Endometrium (tissue), 2 donors: Measurements from ENCODE around the gene PPP1R13L.
"Not testable (repeated sequence)": the region's sequence is repeated elsewhere in the genome, so short reads cannot be mapped to it uniquely, and the experiment has no call there.

Experiments used
- FAIRE-seq: peaks from 2 replicates; lab custom pipeline; 2012; peaks lifted over from hg19 to GRCh38; lab: Jason Lieb, UNC
- donor health status: control.
- donor health status: control.

PPP1R13L gene

DNA sequence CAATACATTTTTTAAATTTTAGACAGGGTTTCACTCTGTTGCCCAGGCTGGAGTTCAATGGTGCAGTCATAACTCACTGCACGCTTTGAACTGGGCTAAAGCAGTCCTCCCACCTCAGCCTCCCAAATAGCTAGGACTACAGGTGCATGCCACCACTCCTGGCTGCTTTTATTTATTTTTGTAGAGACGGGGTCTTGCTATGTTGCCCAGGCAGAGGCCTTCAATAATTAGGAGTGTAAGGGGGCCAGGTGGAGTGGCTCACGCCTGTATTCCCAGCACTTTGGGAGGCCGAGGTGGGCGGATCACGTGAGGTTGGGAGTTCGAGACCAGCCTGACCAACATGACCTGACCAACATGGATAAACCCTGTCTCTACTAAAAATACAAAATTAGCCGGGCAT is 27.7 kb upstream of the PPP1R13L start:
- FAIRE-seq = not testable (repeated sequence)

DNA sequence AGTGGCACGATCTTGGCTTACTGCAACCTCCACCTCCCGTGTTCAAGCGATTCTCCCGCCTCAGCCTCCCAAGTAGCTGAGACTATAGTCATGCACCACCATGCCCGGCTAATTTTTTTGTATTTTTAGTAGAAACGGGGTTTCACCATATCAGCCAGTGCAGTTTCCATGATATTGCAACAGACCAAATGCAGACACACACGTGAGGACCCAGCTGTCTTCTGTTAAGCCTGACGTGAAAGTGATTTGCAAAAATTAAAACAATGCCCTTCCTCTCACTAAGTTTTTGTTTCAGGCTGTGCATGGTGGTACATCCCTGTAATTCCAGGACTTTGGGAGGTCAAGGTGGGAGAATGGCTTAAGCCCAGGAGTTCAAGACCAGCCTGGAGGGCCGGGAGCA is 26.1 kb upstream of the PPP1R13L start:
- not testable (repeated sequence) for FAIRE-seq

DNA sequence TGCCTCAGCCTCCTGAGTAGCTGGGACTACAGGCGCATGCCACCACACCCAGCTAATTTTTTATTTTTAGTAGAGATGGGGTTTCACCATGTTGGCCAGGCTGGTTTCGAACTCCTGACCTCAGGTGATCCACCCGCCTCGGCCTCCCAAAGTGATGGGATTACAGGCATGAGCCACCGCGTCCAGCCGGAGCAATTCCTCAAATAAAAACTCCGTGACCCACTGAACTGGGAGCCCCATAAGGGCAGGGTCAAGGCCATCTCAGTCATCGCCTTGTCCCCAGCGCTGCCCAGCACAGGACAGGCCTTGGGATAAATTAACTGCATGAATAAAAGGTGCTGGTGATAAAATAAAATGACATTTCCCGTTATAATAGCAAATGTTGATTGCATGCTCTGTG is 25.0 kb upstream of the PPP1R13L start:
- not testable (repeated sequence) for FAIRE-seq

DNA sequence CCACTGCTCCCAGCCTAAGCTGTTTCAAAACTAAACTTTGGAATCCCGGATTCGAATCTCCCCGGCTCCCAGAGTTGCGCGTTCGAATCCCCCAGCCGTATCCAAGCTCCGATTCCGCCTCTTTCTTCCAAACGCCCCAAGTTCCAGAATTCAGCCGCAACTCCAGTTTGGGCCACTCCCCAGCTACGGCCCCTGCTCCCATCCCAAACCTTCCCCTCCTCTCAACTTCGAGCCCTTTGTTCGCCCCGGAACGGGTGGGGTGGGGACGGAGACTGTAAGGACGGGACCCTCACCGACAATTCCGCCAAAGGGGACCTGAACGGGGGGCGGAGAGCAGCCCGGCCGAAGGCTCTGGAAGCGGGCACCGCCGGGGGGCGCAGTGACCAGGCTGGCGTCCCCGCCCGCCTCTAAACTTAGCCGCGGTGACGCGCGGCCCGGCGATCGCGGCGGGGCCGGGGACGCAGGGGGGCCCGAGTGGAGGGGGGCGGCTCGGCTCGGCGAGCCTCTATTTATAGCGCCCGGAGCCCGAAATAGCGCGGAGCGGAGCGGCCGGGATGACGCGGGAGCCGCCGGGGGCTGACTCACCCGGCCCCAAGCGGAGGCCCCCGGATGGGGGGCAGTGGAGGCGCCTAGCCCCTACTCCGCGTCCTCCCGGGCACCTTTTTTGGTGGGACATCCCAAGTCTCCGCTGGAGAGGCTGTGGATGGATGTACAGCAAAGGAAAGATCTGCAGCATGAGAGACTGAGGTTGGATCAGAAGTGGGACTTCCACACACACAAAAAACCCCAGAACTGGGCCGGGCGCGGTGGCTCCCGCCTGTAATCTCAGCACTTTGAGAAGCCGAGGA is 23.7 kb upstream of the PPP1R13L start:
- FAIRE-seq = no peak

DNA sequence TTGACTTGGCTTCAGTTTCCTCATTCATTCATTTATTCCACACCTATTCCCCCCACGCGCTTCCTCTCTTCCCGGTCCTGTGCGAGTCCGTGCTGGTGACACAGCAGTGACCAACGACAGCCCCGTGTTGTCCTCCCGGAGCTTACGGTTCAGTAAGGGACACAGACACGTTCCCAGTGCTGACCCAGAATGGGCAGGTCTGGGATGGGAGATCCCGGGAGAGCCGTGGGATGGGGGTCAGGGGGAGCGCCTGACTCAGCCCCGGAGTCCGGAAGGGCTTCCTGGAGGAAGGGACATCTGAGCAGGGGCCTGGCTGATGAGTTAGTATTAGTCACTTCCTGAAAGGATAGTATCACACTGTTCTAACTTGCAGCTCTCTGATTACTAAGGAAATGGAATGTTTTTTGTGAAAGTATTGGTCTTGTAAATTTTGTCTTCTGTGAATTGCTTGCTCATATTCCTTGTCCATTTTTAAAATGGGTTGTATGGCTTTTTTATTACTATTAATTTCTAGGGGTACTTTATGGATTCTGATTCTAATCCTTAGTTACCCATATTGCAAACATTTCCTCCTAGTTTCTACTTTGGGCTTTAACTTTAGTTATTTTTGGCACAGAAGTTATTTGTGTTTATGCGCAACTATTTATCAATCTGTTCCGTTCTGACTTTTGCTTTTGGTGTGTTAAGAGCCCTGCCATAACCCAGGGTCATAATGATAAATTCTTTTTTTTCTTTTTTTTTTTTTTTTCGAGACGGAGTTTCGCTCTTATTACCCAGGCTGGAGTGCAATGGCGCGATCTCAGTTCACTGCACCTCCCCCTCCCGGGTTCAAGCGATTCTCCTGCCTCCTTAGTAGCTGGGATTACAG is 19.6 kb upstream of the PPP1R13L start:
- peak; percentile 29 for FAIRE-seq

DNA sequence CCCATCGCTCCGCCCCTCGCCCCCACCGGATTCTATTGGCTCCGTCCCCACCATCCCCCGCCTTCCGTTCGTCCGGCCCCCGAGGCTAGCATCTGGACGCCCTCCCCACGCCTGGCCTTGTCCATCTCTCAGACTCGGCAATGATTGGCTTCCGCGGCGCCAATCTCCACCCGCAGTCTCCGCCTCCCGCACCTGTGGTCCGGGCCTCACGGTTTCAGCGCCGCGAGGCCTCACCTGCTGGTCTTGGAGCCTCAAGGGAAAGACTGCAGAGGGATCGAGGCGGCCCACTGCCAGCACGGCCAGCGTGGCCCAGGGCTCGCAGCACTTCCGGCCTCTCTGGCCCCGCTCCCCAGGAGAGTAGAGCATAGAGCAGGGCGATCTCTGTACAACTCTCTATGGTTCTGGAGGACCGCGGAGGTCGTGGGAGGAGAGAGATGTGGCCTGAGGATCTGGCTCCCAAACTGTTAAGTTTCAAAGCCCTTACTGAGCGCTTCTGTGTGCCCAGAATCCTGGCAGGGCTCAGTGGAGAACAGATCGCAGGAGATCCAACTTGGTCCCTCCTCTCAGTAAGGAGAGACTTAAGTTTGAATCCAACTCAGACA is 18.8 kb upstream of the PPP1R13L start, which contains the start of gene ERCC1:
Gene ERCC1 (minus strand): TSS at position 329 of the 602 bp plus-strand sequence. CDS start 543 bp downstream, outside the sequence.
- no peak for FAIRE-seq

DNA sequence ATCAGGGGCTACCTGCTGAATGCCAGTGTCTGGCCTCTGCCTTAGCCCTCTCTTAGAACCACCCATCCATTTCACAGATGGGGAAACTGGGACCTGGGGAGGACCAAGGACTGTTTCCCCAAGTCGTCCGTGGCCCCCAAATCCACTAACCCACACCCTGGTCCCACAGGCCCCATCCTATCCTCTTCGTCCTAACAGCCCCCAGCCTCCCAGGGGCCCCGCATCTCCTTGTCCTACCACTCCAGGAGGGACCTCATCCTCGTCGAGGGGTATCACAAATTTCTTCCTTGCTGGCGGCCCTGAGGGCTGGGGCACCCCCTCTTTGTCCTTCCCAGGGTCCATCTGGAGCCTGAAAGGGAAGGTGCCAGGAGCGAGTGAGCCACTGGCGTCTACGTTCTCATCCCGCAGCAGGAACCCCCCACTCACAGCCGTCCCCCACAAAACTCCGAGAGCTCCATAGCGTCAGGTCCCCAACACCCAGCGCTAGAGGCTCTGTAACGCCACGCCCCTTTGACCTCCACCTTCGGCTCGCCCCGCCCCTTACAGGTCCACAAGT is 18.2 kb upstream of the PPP1R13L start:
- no peak for FAIRE-seq

DNA sequence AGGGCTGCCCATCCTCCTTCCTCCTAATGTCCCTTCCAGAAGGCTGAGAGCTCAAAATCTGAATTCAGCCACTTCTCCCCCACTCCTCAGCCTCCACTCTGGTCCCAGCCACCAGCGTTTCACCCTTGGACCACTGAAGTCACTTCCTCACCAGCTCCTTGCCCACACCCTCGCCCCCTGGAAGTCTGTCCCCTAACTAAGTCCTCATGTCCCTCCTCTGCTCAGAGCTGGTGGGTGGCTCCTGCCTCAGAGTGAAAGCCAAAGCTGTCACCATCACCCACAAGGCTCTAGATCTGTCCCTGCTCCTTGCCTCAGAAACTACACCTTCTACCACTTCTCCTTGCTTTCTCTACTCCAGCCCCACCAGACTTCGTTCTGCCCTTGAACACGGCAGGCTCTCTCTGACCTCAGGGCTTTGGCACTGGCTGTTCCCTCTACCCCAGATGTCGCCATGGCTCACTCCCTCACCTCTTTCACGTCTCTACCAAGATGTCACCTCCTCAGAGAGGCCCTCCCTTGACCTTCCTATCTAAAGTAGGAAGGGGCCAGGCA is 17.2 kb upstream of the PPP1R13L start:
- FAIRE-seq = no peak

DNA sequence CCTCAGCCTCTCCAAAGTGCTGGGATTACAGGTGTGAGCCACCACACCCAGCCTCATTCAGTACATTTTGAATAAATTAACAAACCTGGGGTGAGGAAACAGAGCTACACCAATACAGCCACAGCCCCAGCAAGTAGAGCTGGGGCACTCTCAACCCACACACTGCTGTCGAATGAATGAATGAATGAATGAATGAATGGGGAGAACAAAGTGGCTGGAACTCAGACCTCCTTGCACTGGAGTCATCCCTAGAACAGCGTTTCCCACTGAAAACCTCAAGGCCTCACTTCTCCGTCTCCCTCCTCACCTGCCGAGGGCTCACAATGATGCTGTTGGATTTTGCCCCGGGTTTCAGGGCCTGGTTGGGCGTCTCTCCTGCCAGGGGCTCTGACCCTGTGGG is 16.0 kb upstream of the PPP1R13L start:
- no peak for FAIRE-seq

DNA sequence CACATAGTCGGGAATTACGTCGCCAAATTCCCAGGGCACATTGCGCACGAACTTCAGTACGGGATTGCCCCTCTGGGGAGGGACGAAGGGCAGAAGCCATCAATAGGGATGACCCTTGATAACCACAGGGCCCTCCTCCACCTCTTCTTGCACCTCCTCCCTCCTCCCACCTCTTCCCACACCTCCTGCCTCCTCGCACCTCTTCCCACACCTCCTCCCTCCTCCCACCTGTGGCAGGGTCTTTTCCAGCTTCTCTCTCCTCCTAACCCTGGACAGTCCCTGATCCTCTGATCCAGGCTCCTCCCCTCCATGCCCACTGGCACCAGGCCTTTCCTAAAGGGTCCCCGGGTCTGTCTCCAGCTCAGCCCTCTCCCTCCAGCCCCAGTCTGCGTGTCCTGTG is 15.5 kb upstream of the PPP1R13L start:
- no peak for FAIRE-seq

DNA sequence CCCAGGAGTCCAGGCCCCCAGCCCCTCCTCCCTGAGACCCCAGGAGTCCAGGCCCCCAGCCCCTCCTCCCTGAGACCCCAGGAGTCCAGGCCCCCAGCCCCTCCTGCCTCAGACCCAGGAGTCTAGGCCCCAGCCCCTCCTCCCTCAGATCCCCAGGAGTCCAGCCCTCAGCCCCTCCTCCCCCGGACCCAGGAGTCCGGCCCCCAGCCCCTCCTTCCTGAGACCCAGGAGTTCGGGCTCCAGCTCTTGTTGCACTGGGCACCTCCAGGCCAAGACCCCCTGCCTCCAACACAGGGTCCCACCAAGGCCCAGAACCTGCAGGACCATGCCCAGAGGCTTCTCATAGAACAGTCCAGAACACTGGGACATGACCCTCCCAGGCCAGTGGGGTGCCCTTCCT is 15.0 kb upstream of the PPP1R13L start:
- no peak for FAIRE-seq

DNA sequence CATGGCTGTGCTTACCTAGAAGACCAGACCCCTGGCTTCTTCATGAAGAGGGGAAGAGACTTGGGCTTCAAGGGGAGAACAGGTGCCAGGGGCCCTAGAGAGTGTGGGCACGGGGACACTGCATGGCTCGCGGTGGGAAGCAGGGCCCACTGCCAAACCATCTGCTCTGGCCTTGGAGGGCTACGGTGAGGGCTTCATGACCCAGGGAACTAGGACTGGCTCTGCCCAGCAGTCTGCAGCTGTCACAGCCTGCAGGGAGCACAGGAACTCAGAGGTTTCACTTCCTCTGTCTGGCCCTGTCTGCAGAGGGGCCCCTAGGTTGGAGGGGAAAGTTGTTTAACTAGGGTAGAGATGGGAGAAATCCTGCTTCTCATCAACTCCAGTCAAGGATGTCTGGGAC is 14.5 kb upstream of the PPP1R13L start:
- no peak for FAIRE-seq

DNA sequence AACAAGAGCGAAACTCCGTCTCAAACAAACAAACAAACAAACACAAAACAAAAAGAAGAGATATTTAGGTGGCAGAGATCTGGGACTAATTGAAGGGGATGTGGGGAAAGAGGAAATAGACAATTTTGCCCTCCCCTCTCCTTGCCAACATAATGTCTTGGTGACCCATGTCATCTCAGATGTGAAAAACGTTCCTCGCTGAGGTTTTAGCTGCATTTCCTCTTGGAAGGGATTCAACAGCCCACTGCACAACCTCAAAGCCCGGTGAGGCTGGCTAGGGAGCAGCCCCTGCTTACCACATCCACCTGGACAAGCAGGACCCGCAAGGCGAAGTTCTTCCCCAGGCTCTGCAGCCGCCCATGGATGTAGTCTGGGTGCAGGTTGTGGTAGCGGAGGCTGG is 13.9 kb upstream of the PPP1R13L start:
- FAIRE-seq = no peak

DNA sequence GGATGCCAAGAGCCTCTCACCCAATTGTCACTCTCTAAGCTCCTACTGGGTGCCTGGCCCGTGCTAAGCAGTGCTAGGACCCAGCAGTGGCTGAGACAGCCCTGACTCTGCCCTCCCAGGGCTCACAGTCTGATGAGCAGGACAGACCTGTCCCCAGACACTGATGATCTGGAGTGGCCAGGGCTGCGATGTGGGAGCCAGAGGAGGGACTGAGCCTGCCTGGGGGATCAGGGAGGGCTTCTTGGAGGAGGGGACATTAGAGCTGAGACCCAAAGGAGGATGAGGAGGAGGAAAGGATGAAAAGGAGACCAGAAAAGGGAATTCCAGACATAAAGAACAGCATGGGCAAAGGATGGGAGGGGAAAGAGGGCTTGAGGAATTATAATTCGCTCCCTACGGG is 12.3 kb upstream of the PPP1R13L start:
- no peak for FAIRE-seq

DNA sequence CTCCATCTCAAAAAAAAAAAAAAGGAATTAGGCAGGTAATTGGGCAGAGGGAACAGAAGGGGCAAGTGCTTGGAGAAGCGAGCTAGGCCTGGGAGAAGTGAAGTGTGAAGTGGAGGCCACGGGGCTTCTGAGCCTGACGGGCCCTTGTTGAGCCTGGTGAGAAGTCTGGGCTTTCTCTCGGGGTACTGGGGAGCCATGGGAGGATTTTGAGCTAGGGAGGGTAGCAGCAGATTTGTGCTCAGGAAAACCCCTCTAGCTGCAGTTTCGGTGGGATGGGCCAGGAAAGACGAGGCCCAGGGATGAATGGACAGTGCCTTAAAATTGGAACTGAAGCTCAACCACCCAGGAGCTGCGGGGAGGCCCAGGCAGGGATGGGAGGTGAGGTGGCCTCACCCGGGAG is 9.6 kb upstream of the PPP1R13L start:
- no peak for FAIRE-seq

DNA sequence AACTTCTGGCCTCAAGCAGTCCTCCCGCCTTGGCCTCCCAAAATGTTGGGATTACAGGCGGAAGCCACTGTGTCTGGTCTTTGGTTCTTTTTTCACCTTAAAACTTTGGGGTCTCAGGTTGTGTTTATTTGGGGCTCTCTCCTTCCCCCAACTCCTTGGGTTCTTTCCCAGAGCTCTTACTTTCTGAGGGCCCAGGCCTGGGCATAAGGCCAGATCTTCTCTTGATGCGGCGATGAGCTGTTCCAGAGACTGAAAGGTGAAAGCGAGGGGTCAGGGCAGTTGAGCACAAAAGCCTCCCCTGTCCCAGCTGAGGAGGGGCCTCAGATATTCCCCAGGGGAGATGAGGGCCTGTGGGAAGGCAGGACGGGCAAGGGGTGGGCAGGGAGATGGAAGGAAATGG is 8.6 kb upstream of the PPP1R13L start:
- no peak for FAIRE-seq

DNA sequence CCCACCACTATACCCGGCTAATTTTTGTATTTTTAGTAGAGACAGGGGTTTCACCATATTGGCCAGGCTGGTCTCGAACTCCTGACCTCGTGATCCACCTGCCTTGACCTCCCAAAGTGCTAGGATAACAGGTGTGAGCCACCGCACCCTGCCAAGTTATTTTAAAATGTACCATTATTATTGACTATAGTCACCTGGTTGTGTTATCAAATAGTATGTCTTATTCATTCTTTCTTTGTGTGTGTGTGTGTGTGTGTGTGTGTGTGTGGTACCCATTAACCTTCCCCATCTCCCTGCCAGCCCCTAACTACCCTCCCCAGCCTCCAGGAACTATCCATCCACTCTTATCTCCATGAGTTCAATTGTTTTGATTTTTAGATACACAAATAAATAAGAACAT is 5.5 kb upstream of the PPP1R13L start:
- FAIRE-seq = not testable (repeated sequence)

DNA sequence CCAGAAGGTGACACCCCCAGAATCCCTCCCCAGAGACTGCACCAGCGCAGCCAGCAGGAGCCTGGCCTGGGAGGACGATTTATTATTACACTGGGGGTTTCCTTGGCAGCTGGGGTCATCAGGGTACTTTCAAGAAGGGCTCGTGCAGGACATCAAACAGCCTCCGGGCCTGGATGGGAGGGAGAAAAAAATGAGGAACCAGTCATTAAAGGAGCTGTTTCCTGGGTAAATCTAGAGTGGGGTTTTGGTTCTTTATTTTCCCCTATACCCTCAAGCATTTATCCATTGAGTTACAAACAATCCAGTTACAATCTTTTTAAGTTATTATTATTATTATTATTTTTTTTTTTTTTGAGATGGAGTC is 4.7 kb upstream of the PPP1R13L start:
- FAIRE-seq = no peak

DNA sequence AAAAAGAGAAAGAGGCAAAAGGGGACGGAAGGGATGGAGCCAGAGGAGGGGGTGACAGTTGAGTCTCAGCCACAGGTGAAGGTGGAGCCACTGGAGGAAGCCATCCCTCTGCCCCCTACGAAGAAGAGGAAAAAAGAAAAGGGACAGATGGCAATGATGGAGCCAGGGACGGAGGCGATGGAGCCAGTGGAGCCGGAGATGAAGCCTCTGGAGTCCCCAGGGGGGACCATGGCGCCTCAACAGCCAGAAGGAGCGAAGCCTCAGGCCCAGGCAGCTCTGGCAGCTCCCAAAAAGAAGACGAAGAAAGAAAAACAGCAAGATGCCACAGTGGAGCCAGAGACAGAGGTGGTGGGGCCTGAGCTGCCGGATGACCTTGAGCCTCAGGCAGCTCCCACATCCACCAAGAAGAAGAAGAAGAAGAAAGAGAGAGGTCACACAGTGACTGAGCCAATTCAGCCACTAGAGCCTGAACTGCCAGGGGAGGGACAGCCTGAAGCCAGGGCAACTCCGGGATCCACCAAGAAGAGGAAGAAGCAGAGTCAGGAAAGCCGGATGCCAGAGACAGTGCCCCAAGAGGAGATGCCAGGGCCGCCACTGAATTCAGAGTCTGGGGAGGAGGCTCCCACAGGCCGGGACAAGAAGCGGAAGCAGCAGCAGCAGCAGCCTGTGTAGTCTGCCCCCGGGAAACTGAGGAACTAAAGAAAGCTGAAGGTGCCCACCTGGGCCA is 4.1 kb upstream of the PPP1R13L start:
- no peak for FAIRE-seq

DNA sequence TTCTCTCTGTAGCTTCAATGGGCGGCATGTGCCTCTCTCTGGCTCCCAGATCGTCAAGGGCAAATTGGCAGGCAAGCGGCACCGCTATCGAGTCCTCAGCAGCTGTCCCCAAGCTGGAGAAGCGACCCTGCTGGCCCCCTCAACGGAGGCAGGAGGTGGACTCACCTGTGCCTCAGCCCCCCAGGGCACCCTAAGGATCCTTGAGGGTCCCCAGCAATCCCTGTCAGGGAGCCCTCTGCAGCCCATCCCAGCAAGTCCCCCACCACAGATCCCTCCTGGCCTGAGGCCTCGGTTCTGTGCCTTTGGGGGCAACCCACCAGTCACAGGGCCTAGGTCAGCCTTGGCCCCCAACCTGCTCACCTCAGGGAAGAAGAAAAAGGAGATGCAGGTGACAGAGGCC is 3.3 kb upstream of the PPP1R13L start:
- FAIRE-seq = no peak

DNA sequence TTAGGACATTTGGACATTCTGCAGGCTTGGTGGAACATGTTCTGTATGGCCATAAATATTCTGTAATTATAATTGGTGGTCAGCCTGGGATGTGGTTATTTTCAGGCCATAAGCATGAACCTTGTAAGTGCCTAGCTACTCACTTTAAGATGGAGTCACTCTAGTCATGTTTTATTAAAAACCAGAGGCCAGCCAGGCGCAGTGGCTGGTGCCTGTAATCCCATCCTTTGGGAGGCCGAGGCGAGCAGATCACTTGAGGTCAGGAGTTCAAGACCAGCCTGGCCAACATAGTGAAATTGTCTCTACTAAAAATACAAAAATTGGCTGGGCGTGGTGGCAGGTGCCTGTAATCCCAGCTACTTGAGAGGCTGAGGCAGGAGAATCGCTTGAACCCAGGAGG is 2.7 kb upstream of the PPP1R13L start:
- FAIRE-seq = not testable (repeated sequence)

DNA sequence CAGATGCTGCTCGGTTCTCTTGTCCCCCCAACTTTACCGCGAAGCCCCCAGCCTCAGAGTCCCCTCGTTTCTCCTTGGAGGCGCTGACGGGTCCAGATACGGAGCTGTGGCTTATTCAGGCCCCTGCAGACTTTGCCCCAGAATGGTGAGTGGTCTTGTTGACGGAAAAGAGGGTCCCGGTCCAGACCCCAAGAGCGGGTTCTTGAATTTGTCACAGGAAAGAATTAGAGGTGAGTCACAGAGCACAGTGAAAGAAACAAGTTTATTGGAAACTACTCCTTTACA is 2.2 kb upstream of the PPP1R13L start:
- FAIRE-seq = no peak
